Measurements from ENCODE around the gene PQBP1. TPM values are rescaled to one million over a fixed set of nuclear protein-coding genes. Genes with fewer than 3 reads are reported as not detected.

PQBP1 gene
- total RNA-seq, 1 experiment from 2014 or later = 133 TPM

- Histone ChIP-seq H3K4me1 (ENCODE audit: insufficient read depth, low read length, poor library complexity, severe bottlenecking) (no peaks in the 10 kb centered on the region), H3K9me3 (ENCODE audit: low read depth, low read length, poor library complexity, severe bottlenecking) (no peaks in the 10 kb centered on the region), H3K4me3 (ENCODE audit: low read depth, low read length, poor library complexity, severe bottlenecking) (peak overlapping the region; percentile 55), H3K27me3 (replicated peaks; ENCODE audit: insufficient read depth, low read depth, low read length, poor library complexity) (no peaks in the 10 kb centered on the region), H3K27ac (ENCODE audit: low read depth, low read length, poor library complexity, severe bottlenecking) (no peak overlapping the region), H3K36me3 (ENCODE audit: insufficient read depth, low read length, poor library complexity, severe bottlenecking) (no peaks in the 10 kb centered on the region)
- BruUV-seq (replicated peaks) = no TSS peak
- TF ChIP-seq EZH2 (IDR thresholded peaks at IDR 0.05; ENCODE audit: borderline replicate concordance, low read depth, low read length, poor library complexity, severe bottlenecking) = no peak
- TF ChIP-seq CTCF (conservative IDR thresholded peaks at IDR 0.05; ENCODE audit: low read depth, low read length) = no peak
- ChIA-PET POLR2A (ENCODE audit: low non-redundant PET) (no interaction called here), CTCF (no interaction called here)
- DNase-seq (ENCODE audit: low spot score) = no peak
- intact Hi-C loops (cut with micrococcal nuclease; ENCODE audit: unreplicated experiment) = loop anchor here (10.0 kb wide), 1 partner anchor 86 kb away; the partner anchor contains the start of gene HDAC6
These were observed 7.3 kb upstream of the PQBP1 start for GRCh38 chrX:48890296-48890925.

GRCh38 chrX:48890934-48891401 lies 6.8 kb upstream of the PQBP1 start:
- Histone ChIP-seq H3K27ac (ENCODE audit: low read depth, low read length, poor library complexity, severe bottlenecking) (no peak overlapping the region), H3K4me3 (ENCODE audit: low read depth, low read length, poor library complexity, severe bottlenecking) (peak overlapping the region; percentile 55), H3K27me3 (replicated peaks; ENCODE audit: insufficient read depth, low read depth, low read length, poor library complexity) (no peaks in the 10 kb centered on the region), H3K4me1 (ENCODE audit: insufficient read depth, low read length, poor library complexity, severe bottlenecking) (no peaks in the 10 kb centered on the region), H3K36me3 (ENCODE audit: insufficient read depth, low read length, poor library complexity, severe bottlenecking) (no peaks in the 10 kb centered on the region), H3K9me3 (ENCODE audit: low read depth, low read length, poor library complexity, severe bottlenecking) (no peaks in the 10 kb centered on the region)
- DNase-seq (ENCODE audit: low spot score) = no peak
- ChIA-PET POLR2A (ENCODE audit: low non-redundant PET) (no interaction called here), CTCF (interaction anchor here (0.6 kb wide), 1 partner anchor 14 kb away, joined by 3 read pairs; no protein-coding TSS in a partner anchor)
- intact Hi-C loops (cut with micrococcal nuclease; ENCODE audit: unreplicated experiment) = loop anchor here (10.0 kb wide), 1 partner anchor 86 kb away; the partner anchor contains the start of gene HDAC6
- no TSS peak for BruUV-seq (replicated peaks)
- no peak for TF ChIP-seq EZH2 (IDR thresholded peaks at IDR 0.05; ENCODE audit: borderline replicate concordance, low read depth, low read length, poor library complexity, severe bottlenecking)
- TF ChIP-seq CTCF (conservative IDR thresholded peaks at IDR 0.05; ENCODE audit: low read depth, low read length) = no peak

GRCh38 chrX:48891402-48892288 lies 6.1 kb upstream of the PQBP1 start:
- BruUV-seq (replicated peaks) = no TSS peak
- no peaks in the 10 kb centered on the region for H3K36me3 ChIP-seq (ENCODE audit: insufficient read depth, low read length, poor library complexity, severe bottlenecking)
- H3K4me1 ChIP-seq (ENCODE audit: insufficient read depth, low read length, poor library complexity, severe bottlenecking) = no peaks in the 10 kb centered on the region
- POLR2A ChIA-PET (ENCODE audit: low non-redundant PET) = interaction anchor here (0.6 kb wide), 1 partner anchor 41 kb away, joined by 5 read pairs; no protein-coding TSS in a partner anchor
- peak; percentile 52 for TF ChIP-seq CTCF (conservative IDR thresholded peaks at IDR 0.05; ENCODE audit: low read depth, low read length)
- TF ChIP-seq EZH2 (IDR thresholded peaks at IDR 0.05; ENCODE audit: borderline replicate concordance, low read depth, low read length, poor library complexity, severe bottlenecking) = no peak
- H3K27me3 ChIP-seq (replicated peaks; ENCODE audit: insufficient read depth, low read depth, low read length, poor library complexity) = no peaks in the 10 kb centered on the region
- CTCF ChIA-PET = interaction anchor here (0.6 kb wide), 1 partner anchor 14 kb away, joined by 3 read pairs; no protein-coding TSS in a partner anchor
- peak overlapping the region; percentile 55 for H3K4me3 ChIP-seq (ENCODE audit: low read depth, low read length, poor library complexity, severe bottlenecking)
- intact Hi-C loops (cut with micrococcal nuclease; ENCODE audit: unreplicated experiment) = loop anchor here (10.0 kb wide), 1 partner anchor 87 kb away; the partner anchor contains the start of gene HDAC6
- peak overlapping the region; percentile 54 for H3K27ac ChIP-seq (ENCODE audit: low read depth, low read length, poor library complexity, severe bottlenecking)
- peak; percentile 91 for DNase-seq (ENCODE audit: low spot score)
- H3K9me3 ChIP-seq (ENCODE audit: low read depth, low read length, poor library complexity, severe bottlenecking) = no peaks in the 10 kb centered on the region
